GM10248 (cell line): Measurements from ENCODE around the gene TIGD2.

ENCODE experiments used
- CTCF ChIA-PET: fragments of 300-600 bp; sonication (Branson Sonifier 250); formaldehyde crosslinking; extraction: SDS; loops from one replicate; lab custom pipeline; 2021; ENCODE audit warnings: antibody characterized with exemption; lab: Yijun Ruan, JAX
- POLR2A ChIA-PET: fragments of 350-650 bp; sonication (Branson Sonifier 250); formaldehyde crosslinking; extraction: SDS; loops from one replicate; lab custom pipeline; 2020; ENCODE audit warnings: antibody characterized with exemption; lab: Yijun Ruan, JAX
- DNase-seq: peaks from one replicate; pipeline ENCODE4 v3.0.0; 2012; ENCODE audit errors: extremely low spot score
- TF ChIP-seq, protein P1 (sequence below): IDR thresholded peaks from 2 replicates; pipeline ENCODE4 v1.5.1; 2012; ENCODE audit warnings: mild to moderate bottlenecking, low read depth; ENCODE audit errors: extremely low read depth, missing control alignments, control extremely low read depth

TIGD2 gene

DNA sequence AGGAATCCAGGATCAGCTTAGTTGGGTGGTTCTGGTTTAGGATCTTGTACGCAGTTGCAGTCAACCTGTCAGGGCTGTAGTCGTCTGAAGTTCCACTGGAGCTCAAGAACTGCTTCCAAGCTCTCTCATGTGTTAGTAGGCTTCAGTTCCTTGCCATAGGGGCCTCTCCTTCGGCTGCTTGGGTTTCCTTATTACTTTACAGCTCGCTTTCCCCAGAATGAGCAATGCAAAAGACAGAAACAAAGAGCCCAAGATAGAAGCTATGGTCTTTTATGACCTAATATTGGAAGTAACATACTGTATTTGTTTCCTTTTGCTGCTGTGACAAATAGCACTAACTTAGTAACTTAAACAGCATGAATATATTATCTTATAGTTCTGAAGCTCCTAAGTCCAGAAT lies 51.7 kb downstream of the TIGD2 start:
- TF ChIP-seq, protein P1, sequence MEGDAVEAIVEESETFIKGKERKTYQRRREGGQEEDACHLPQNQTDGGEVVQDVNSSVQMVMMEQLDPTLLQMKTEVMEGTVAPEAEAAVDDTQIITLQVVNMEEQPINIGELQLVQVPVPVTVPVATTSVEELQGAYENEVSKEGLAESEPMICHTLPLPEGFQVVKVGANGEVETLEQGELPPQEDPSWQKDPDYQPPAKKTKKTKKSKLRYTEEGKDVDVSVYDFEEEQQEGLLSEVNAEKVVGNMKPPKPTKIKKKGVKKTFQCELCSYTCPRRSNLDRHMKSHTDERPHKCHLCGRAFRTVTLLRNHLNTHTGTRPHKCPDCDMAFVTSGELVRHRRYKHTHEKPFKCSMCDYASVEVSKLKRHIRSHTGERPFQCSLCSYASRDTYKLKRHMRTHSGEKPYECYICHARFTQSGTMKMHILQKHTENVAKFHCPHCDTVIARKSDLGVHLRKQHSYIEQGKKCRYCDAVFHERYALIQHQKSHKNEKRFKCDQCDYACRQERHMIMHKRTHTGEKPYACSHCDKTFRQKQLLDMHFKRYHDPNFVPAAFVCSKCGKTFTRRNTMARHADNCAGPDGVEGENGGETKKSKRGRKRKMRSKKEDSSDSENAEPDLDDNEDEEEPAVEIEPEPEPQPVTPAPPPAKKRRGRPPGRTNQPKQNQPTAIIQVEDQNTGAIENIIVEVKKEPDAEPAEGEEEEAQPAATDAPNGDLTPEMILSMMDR, result no peak
- no peak for DNase-seq
- ChIA-PET POLR2A (no interaction called here), CTCF (interaction anchor here (1.0 to 3.1 kb wide), 6 partner anchors 8 to 344 kb away, joined by 3 to 15 read pairs (median 6); no protein-coding TSS in a partner anchor)

DNA sequence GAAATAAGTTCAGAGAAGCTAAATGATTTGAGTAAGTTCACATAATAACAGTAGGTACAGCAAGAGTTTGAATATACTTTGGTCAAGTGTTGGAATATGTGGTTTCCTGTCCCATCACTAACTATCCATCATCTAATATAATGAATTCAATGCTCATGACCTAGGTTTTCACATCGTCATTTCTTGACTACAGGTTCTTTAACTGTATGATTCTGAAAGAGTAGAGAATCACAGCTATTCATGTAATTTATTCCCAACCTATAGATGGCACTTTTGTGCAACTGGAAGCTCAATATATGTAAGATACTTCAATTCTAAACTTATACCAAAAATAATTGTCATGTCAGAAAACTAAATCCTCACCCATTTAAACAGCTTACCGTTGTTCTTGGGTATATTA lies 53.1 kb downstream of the TIGD2 start:
- ChIA-PET POLR2A (no interaction called here), CTCF (interaction anchor here (1.3 to 3.1 kb wide), 7 partner anchors 7 to 445 kb away, joined by 3 to 15 read pairs (median 5); no protein-coding TSS in a partner anchor)
- TF ChIP-seq, protein P1, result no peak
- no peak for DNase-seq
